Hematopoietic multipotent progenitor cell (in vitro differentiated cells): ENCODE results near the gene PLXNA4. TPM values are rescaled to one million over a fixed set of nuclear protein-coding genes. Genes with fewer than 3 reads are reported as not detected.
"Not testable (repeated sequence)": the region's sequence is repeated elsewhere in the genome, so short reads cannot be mapped to it uniquely, and the experiment has no call there.

Source experiments
- DNase-seq, 3 donors: peaks; one replicate each; pipeline ENCODE4 v3.0.0-alpha.2; 2011 to 2015; ENCODE audit warnings: low read depth in 2 of 3, low spot score in 2 of 3
- total RNA-seq: library from RNA; depleted of rRNA; stranded (reverse); fragments of >200 nt; gene quantifications from one replicate; pipeline ENCODE4 v1.2.3, GENCODE V29; 2012

The PLXNA4 gene, protein sequence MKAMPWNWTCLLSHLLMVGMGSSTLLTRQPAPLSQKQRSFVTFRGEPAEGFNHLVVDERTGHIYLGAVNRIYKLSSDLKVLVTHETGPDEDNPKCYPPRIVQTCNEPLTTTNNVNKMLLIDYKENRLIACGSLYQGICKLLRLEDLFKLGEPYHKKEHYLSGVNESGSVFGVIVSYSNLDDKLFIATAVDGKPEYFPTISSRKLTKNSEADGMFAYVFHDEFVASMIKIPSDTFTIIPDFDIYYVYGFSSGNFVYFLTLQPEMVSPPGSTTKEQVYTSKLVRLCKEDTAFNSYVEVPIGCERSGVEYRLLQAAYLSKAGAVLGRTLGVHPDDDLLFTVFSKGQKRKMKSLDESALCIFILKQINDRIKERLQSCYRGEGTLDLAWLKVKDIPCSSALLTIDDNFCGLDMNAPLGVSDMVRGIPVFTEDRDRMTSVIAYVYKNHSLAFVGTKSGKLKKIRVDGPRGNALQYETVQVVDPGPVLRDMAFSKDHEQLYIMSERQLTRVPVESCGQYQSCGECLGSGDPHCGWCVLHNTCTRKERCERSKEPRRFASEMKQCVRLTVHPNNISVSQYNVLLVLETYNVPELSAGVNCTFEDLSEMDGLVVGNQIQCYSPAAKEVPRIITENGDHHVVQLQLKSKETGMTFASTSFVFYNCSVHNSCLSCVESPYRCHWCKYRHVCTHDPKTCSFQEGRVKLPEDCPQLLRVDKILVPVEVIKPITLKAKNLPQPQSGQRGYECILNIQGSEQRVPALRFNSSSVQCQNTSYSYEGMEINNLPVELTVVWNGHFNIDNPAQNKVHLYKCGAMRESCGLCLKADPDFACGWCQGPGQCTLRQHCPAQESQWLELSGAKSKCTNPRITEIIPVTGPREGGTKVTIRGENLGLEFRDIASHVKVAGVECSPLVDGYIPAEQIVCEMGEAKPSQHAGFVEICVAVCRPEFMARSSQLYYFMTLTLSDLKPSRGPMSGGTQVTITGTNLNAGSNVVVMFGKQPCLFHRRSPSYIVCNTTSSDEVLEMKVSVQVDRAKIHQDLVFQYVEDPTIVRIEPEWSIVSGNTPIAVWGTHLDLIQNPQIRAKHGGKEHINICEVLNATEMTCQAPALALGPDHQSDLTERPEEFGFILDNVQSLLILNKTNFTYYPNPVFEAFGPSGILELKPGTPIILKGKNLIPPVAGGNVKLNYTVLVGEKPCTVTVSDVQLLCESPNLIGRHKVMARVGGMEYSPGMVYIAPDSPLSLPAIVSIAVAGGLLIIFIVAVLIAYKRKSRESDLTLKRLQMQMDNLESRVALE (N-terminal part only)
- total RNA-seq: 0.27 TPM

DNA sequence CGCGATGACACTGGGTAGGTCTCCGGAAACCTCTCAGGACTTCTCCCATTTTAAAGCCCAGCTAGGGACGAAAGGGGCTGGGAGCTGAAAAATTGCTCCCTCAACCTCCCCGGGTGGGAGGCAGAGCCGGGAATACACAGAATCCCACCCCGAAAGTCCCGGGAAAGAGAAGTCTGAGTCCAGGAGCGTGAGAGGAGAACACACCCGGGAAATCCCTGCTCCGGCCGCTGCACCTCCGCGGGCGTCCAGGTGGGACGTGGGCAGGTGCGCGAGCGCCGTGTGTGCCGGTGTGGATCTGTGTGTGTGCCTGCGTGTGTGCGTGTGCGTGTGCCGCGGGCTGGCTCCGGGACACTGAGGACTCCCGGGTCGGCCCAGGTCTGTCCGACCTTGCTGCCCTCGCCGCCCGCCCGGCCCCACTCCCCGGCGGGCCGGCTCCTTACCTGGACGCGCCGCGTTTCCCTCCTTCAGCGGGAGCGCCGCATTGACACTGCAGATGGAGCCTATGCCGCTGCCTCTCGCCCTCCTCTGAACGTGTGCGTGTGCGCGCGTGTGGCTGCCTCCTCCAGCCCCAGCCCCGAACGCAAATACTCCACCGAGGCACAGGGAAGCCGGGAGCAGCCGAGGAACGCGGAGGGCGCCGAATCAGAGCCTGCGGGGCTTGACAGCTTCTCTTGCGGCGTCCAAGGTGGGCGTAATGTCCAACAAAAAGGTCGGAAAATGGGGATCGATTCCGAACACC is at the start of gene PLXNA4:
PLXNA4 (minus strand) TSS at position 489 of the 739 bp plus-strand sequence. CDS start 67,777 bp downstream, outside the sequence.
- DNase-seq: peak in 1 of 3 donors; percentile 19

- DNase-seq: no peak
Observed at GRCh38 chr7:132625651-132626050, 49.4 kb upstream of the PLXNA4 start.

GRCh38 chr7:132622081-132622480 is 45.8 kb upstream of the PLXNA4 start:
- DNase-seq: no peak

GRCh38 chr7:132619967-132620366 is 43.7 kb upstream of the PLXNA4 start:
- DNase-seq: no peak

GRCh38 chr7:132618956-132619305 is 42.7 kb upstream of the PLXNA4 start:
- DNase-seq: no peak

DNA sequence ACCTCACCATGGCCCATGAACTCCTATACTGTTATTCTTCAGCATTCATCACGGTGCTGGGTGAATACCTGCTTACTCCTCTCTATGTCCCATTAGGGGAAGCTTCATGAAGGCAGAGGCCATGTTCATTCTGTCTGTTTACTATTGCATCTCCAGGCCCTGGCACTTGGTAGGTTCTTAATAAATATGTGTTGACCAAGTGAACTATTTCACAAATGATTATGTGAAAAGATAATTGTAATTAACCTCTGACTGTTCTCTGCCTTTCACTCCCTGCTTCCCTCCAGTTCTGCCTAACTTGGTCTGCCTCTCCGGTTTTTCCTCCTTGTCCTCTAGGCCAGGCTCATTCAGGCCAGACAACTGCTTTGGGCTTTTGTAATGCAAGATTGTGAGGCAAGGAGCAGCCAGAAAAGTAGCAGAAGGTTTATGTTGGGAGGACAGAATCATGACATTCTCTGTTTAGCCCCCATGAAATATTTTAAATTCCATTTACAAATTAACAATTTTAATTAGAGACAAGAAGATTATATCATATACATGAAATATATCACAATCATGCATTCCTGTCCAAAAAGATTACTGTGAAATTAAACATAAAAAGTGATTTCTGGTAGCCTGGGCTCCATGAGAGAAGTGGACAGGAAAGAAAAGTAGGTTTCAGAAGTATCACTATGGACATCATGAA is 42.1 kb upstream of the PLXNA4 start:
- no peak for DNase-seq

DNA sequence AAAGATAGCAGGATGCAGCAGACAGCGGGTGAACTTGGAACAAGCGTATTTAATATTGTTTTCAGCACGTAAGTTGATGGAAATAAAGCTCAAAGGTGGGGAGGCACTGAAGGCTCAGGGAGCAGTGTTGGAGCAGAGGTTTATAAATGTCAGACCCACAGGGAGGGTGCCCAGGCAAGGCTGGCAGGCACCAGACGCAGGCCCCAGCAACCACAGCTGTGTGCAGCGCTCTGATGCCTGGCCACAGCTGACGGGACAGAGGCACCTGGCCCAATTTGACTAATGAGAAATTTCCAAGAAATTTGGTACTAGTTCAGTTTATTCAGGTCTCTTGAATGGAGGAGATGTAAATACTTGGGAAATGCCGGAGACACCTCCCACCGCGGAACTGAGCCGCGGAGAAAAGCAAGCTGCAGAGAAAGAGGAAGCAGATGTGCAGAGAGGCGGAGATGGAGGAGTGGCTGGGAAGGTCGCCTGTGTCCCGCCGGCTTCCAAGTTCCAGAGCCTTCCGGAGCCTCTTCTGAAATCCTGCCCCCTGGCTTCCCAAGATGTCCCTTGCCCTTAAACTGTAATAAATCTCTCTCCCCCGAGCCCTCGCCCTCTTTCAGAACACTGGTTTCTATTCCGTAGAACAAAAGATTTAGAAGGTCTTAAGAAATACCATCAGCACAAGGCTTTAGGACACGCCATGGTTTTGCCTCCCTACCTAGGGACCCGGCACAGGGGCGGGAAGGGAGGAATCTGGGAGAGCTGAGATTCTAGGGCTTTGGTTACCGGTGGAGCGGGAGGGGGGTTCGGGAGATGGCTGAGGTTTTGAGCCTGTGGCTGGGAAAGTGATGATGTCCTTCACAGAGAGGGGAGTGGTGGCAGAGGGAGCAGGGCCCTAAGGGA is 38.4 kb upstream of the PLXNA4 start:
- peak in 2 of 3 donors; percentile 23 to 65 for DNase-seq

DNA sequence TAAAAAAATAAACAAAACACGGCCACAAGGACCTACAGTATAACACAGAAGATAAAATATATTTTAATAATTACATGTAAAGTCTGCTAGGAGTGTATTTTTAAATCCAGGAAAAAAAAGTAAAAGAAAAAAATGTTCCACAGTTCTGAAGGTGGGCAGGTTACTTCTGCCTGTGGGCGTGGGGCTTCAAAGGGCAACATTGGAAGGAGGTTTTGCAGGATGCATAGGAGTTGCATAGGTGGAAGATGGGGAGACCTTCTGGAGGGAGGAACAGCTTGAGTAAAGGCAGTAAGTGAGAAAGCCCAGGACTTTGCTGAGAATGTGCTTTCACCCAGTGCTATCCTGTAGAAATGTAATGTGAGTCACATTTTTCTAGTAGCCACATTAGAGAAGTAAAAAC is 37.5 kb upstream of the PLXNA4 start:
- no peak for DNase-seq

DNA sequence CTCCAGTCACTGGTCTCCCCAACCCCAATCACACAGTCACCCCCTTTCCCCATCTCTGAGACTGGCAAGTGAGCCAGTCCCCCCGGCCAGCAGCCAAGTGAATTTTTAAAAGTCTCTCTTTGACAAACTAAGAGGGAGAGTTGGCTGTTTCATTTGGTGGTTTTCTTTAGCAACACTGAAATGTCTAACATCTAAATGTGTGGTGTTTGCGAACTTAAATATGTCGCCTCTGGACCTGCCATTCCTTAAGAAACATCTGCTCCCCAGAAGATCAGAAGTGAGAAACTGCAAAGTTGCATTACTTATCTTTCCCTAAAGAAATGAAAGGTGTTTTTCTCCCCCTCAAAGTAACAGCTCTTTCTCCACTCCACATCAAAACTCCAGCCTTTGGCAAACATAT is 34.7 kb upstream of the PLXNA4 start:
- no peak for DNase-seq

GRCh38 chr7:132609906-132610520 is 33.7 kb upstream of the PLXNA4 start:
- DNase-seq: no peak

GRCh38 chr7:132609222-132609621 is 33.0 kb upstream of the PLXNA4 start:
- no peak for DNase-seq

DNA sequence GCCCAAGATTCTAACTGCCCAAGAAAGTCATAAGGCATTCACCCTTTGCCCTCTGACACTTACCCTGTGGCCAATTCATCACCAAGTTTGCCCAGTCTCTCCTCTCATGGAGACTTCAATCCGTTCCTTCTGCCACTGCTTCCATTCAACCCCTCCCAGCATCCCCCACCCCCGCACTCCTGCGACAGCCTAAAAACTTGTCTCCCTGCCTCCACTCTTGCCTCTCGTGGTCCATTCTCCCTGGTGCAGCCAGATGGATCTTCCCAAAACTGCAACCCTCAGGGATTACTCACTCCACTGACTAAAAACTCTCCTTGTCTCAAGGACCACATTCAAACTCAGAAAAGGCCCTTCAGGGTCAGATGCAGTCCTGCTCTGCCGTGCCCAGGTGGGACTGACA is 32.3 kb upstream of the PLXNA4 start:
- DNase-seq: no peak

GRCh38 chr7:132607656-132608055 is 31.4 kb upstream of the PLXNA4 start:
- DNase-seq: no peak

DNA sequence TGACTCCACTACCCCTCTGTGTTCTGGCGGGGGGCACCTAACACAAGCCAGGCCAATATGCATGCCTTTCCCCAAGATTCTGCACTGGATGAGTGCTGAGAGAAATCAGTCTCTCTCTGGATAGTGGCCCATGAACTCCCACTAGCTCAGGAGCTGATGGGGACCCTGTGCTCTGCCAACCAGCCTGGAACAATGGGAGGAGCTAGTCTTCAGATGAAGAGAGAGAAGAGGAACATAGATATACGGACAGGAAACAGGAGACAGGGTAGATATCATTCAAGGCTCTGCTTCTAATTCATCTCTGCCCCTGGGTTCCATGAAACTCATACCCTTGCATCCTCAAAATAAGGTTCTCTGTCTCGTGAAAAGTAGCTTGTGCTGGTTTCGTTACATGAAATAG is 27.9 kb upstream of the PLXNA4 start:
- DNase-seq: peak in 2 of 3 donors; percentile 9 to 37

GRCh38 chr7:132603220-132603833 is 27.1 kb upstream of the PLXNA4 start:
- no peak for DNase-seq

DNA sequence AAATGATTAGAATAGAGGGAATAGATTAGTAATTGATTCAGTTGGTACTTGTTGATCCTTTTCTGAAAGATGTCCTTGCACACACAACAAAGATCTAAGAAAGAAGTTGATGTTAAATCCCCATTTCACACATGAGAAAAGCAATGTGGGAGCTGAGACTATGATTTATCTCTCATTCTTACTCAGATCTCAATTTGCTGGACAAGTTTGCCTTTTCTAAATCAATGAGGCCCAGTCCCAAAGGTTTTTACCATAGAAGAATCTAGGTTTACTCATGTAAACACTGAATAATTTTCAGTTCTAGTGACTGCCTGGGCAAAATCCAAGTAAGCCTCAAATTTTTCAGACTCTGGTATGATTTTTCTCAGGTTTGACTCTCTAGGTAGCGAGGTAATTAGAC is 25.5 kb upstream of the PLXNA4 start:
- no peak for DNase-seq

- no peak for DNase-seq
Observed at GRCh38 chr7:132596588-132596987, 20.3 kb upstream of the PLXNA4 start.

DNA sequence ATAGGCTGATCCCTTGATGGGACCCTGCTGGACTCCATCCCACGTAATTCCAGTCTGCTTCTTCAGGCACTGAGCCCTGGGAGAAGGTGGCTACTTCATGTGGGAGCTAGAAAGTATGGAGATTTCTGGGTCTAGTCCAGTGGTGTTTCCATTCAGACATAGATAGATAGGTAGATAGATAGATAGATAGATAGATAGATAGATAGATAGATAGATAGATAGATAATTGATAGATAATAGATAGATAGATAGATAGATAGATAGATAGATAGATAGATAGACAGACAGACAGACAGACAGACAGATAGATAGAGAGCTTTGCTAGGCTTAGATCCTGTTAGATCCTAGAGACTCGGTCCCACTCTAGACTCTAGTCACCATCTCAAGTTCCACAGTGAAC is 18.5 kb upstream of the PLXNA4 start:
- not testable (repeated sequence) for DNase-seq
